ENCODE measurements around the gene GPR158.
"Not testable (repeated sequence)": the region's sequence is repeated elsewhere in the genome, so short reads cannot be mapped to it uniquely, and the experiment has no call there.

GPR158 gene, protein sequence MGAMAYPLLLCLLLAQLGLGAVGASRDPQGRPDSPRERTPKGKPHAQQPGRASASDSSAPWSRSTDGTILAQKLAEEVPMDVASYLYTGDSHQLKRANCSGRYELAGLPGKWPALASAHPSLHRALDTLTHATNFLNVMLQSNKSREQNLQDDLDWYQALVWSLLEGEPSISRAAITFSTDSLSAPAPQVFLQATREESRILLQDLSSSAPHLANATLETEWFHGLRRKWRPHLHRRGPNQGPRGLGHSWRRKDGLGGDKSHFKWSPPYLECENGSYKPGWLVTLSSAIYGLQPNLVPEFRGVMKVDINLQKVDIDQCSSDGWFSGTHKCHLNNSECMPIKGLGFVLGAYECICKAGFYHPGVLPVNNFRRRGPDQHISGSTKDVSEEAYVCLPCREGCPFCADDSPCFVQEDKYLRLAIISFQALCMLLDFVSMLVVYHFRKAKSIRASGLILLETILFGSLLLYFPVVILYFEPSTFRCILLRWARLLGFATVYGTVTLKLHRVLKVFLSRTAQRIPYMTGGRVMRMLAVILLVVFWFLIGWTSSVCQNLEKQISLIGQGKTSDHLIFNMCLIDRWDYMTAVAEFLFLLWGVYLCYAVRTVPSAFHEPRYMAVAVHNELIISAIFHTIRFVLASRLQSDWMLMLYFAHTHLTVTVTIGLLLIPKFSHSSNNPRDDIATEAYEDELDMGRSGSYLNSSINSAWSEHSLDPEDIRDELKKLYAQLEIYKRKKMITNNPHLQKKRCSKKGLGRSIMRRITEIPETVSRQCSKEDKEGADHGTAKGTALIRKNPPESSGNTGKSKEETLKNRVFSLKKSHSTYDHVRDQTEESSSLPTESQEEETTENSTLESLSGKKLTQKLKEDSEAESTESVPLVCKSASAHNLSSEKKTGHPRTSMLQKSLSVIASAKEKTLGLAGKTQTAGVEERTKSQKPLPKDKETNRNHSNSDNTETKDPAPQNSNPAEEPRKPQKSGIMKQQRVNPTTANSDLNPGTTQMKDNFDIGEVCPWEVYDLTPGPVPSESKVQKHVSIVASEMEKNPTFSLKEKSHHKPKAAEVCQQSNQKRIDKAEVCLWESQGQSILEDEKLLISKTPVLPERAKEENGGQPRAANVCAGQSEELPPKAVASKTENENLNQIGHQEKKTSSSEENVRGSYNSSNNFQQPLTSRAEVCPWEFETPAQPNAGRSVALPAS (N-terminal part only)

GRCh38 chr10:25174461-25175230 lies at the start of gene GPR158:
Gene GPR158, plus strand, starts transcription at chr10:25175001. Its CDS starts 420 bp downstream, at chr10:25175421.
- TF ChIP-seq JUND (IDR thresholded peaks at IDR 0.05; ENCODE audit: low read depth), result no peak
- in situ Hi-C loops (cut with HindIII; ENCODE audit: low pct_unique_long_range_greater_than_20kb, low sequenced_read_pairs), result no loop called here
- peak; percentile 95 to 98 for DNase-seq (ENCODE audit: low read depth in 1 of 2, low spot score in 1 of 2)

DNA sequence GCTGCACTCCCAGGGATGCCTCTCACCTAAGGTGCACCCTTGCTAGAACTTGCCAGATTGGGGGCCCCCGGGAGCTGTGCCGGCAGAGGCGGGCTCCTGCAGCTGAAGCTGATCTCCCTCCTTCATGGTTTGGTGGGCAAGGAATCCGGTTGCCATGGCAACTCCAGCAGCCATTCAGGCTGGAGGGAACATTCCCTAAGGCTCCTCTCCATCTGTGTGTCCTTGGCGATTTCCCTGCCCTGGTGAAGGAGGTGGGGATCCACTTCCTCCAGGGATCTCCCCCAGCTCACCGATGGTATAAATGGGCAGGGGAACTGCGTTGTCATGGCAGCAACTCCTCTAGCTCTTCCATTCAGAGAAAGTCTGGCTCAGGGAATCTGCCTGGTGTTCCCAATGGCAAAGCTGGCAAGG lies 49.6 kb upstream of the GPR158 start:
- in situ Hi-C loops (cut with HindIII; ENCODE audit: low pct_unique_long_range_greater_than_20kb, low sequenced_read_pairs), result no loop called here
- no peak for TF ChIP-seq JUND (IDR thresholded peaks at IDR 0.05; ENCODE audit: low read depth)
- DNase-seq (ENCODE audit: low read depth in 1 of 2, low spot score in 1 of 2), result no peak

GRCh38 chr10:25129592-25129991 lies 45.2 kb upstream of the GPR158 start:
- DNase-seq (ENCODE audit: low read depth in 1 of 2, low spot score in 1 of 2), result no peak
- TF ChIP-seq JUND (IDR thresholded peaks at IDR 0.05; ENCODE audit: low read depth), result no peak
- in situ Hi-C loops (cut with HindIII; ENCODE audit: low pct_unique_long_range_greater_than_20kb, low sequenced_read_pairs), result no loop called here

DNA sequence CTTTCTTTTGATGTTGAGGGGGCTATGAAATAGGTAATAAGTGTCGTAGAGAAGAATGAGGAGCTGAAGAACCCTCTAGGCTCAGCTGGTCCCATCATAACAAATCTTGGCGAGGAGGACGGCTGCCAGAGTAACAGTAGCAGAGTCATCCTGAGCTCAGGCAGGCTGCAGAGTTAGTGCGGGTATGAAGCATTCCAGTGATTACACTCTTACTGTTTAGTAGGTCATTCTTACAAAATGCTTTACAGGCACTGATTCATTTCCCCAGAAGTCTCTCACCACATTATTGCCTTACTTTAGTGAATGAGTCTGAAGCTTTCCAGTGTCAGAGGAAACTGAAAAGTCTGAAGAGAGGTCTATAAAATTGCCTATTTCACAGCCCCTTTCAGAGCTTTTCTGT lies 43.9 kb upstream of the GPR158 start:
- no peak for TF ChIP-seq JUND (IDR thresholded peaks at IDR 0.05; ENCODE audit: low read depth)
- in situ Hi-C loops (cut with HindIII; ENCODE audit: low pct_unique_long_range_greater_than_20kb, low sequenced_read_pairs), result no loop called here
- no peak for DNase-seq (ENCODE audit: low read depth in 1 of 2, low spot score in 1 of 2)

DNA sequence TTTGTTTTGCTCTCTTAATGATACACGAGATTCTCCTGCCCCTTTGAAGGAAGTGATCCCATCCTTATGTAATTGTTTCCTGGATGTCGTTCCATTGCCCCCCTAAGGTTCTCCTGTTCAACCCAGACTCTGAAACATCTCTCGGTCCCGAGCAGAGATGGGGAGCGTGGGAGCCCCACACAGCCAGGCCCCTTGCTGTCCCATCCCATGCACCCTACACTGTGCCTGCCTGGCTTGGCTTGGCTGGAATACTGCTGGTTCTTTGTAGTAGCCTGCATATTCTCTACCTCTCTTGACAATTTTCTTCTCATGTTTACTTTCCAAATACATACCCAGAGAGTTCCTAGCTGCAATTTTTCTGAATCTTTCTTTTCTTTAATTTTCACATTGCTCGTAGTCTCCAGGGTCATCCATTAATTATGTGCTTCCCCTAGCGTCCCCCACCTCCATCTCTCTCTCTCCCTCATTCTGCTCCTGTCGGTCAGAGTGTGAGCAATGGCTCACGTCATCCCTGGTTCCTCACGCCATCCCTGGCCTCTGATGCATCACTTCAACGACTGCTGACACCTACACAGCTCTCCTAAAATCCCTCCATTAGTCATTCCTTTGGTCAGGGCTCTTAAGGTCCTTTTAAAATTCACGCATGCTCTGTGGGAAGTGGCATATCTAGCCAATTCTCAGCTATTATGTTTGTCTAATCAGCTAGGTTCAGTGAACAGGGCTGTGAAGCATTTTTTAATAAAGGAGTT lies 32.5 kb upstream of the GPR158 start:
- DNase-seq (ENCODE audit: low read depth in 1 of 2, low spot score in 1 of 2), result no peak
- TF ChIP-seq JUND (IDR thresholded peaks at IDR 0.05; ENCODE audit: low read depth), result no peak
- in situ Hi-C loops (cut with HindIII; ENCODE audit: low pct_unique_long_range_greater_than_20kb, low sequenced_read_pairs), result no loop called here

- TF ChIP-seq JUND (IDR thresholded peaks at IDR 0.05; ENCODE audit: low read depth), result no peak
- in situ Hi-C loops (cut with HindIII; ENCODE audit: low pct_unique_long_range_greater_than_20kb, low sequenced_read_pairs), result no loop called here
- DNase-seq (ENCODE audit: low read depth in 1 of 2, low spot score in 1 of 2), result peak in 1 of 2 experiments; percentile 1
Observed at GRCh38 chr10:25157650-25158049, 17.2 kb upstream of the GPR158 start.

- no peak for TF ChIP-seq JUND (IDR thresholded peaks at IDR 0.05; ENCODE audit: low read depth)
- in situ Hi-C loops (cut with HindIII; ENCODE audit: low pct_unique_long_range_greater_than_20kb, low sequenced_read_pairs), result no loop called here
- no peak for DNase-seq (ENCODE audit: low read depth in 1 of 2, low spot score in 1 of 2)
Observed at GRCh38 chr10:25159591-25159990, 15.2 kb upstream of the GPR158 start.

GRCh38 chr10:25162391-25162790 lies 12.4 kb upstream of the GPR158 start:
- no peak for DNase-seq (ENCODE audit: low read depth in 1 of 2, low spot score in 1 of 2)
- in situ Hi-C loops (cut with HindIII; ENCODE audit: low pct_unique_long_range_greater_than_20kb, low sequenced_read_pairs), result no loop called here
- TF ChIP-seq JUND (IDR thresholded peaks at IDR 0.05; ENCODE audit: low read depth), result no peak

DNA sequence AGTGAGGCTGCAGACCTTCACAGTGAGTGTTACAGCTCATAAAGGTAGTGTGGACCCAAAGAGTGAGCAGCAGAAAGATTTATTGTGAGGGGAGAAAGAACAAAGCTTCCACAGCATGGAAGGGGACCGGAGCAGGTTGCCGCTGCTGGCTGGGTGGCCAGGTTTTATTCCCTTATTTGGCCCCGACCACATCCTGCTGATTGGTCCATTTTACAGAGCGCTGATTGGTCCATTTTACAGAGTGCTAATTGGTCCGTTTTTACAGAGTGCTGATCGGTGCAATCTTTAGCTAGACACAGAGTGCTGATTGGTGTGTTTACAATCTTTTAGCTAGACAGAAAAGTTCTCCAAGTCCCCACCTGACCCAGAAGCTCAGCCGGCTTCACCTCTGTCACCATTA lies 11.3 kb upstream of the GPR158 start:
- DNase-seq (ENCODE audit: low read depth in 1 of 2, low spot score in 1 of 2); in situ Hi-C loops (cut with HindIII; ENCODE audit: low pct_unique_long_range_greater_than_20kb, low sequenced_read_pairs): not testable (repeated sequence)

DNA sequence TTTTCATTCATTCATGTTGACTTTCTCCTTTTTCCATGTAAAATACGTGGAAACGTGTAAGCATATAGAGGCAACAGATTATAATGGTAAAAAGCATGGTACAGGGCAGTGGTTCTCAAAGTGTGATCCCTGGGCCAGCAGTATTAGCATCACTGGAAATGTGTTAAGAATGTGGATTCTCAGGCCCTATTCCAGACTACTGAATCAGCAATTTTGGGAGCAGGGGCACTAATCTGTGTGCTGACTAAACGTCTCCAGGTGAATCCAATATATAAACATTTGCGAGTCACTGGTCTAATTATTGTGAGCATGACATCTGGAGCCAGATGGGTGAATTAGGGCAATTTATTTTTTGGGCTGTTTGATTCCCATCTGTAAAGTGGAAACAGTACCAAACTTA lies 5.1 kb upstream of the GPR158 start:
- no peak for TF ChIP-seq JUND (IDR thresholded peaks at IDR 0.05; ENCODE audit: low read depth)
- in situ Hi-C loops (cut with HindIII; ENCODE audit: low pct_unique_long_range_greater_than_20kb, low sequenced_read_pairs), result no loop called here
- DNase-seq (ENCODE audit: low read depth in 1 of 2, low spot score in 1 of 2), result no peak

DNA sequence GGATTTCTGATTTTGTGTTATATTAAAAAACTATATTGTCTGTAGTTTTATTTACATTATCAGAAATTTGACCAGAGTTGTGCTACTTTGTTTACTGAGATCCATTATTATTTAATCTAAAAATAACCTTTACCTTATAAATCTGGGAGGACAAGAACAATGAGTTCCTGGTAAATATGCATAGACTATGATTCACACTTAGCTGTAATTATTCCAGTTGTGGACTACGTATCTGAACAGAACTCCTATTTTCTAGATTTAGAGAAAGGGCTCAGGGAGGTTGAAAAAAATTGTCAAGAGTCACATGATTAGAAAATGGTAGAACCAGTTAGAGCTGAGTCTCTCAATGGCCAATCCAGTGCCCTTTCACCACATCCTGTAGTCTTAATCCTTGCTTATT lies 4.2 kb upstream of the GPR158 start:
- TF ChIP-seq JUND (IDR thresholded peaks at IDR 0.05; ENCODE audit: low read depth), result no peak
- in situ Hi-C loops (cut with HindIII; ENCODE audit: low pct_unique_long_range_greater_than_20kb, low sequenced_read_pairs), result no loop called here
- no peak for DNase-seq (ENCODE audit: low read depth in 1 of 2, low spot score in 1 of 2)
